GM12872 (cell line): ENCODE measurements around the gene TUFT1.

ENCODE experiments used
- CTCF ChIP-seq: IDR thresholded peaks from 3 replicates; pipeline ENCODE4 v1.5.1; 2011; ENCODE audit warnings: low read depth, mild to moderate bottlenecking, low read length, moderate library complexity; ENCODE audit not compliant: insufficient read depth

Gene TUFT1

GRCh38 chr1:151509350-151510019 lies 30.6 kb upstream of the TUFT1 start:
- no peak for TF ChIP-seq CTCF

GRCh38 chr1:151510020-151510405 lies 30.1 kb upstream of the TUFT1 start:
- no peak for TF ChIP-seq CTCF

GRCh38 chr1:151510614-151510956 lies 29.5 kb upstream of the TUFT1 start:
- no peak for TF ChIP-seq CTCF

GRCh38 chr1:151510957-151511635 lies 29.0 kb upstream of the TUFT1 start, which contains the start of gene CGN:
Gene CGN, plus strand, starts transcription at chr1:151511387. Its CDS starts 7,133 bp downstream, at chr1:151518520.
- TF ChIP-seq CTCF, result no peak

GRCh38 chr1:151511636-151512215 lies 28.4 kb upstream of the TUFT1 start:
- TF ChIP-seq CTCF, result no peak

- TF ChIP-seq CTCF, result no peak
Measured at GRCh38 chr1:151512326-151512725, 27.8 kb upstream of the TUFT1 start.

- no peak for TF ChIP-seq CTCF
Measured at GRCh38 chr1:151512801-151513625, 27.1 kb upstream of the TUFT1 start.
